SK-N-SH (cell line): ENCODE results near the gene SLC35A3. TPM values are rescaled to one million over a fixed set of nuclear protein-coding genes. Genes with fewer than 3 reads are reported as not detected.
A peak's percentile ranks its signal among the peaks of the same experiment; 100 is the strongest.

Experiments used
- CTCF ChIA-PET: fragments of 300-600, 350-600 bp; formaldehyde crosslinking; extraction: SDS; loops from one replicate; lab custom pipeline; 2021; lab: Yijun Ruan, JAX
- POLR2A ChIA-PET: fragments of 350-600 bp; sonication (Branson Sonifier 250); formaldehyde crosslinking; extraction: SDS; loops from one replicate; lab custom pipeline; 2020; ENCODE audit warnings: antibody characterized with exemption, inconsistent platforms; lab: Yijun Ruan, JAX
- DNase-seq: peaks from one replicate; pipeline ENCODE4 v3.0.0; 2012
- H2AFZ ChIP-seq: fragments of 200-600 bp; sonication (generic); 2 replicates; pipeline ENCODE4 v1.8.1; 2016; ENCODE audit warnings: antibody characterized with exemption, mild to moderate bottlenecking, low read depth
- H3F3A ChIP-seq: fragments of 200-600 bp; sonication (generic); replicated peaks from 2 replicates; pipeline ENCODE3; 2016; ENCODE audit warnings: antibody characterized with exemption, mild to moderate bottlenecking; ENCODE audit not compliant: insufficient read depth
- H3K27ac ChIP-seq, 2 experiments: fragments of 200-500 bp in 1 of 2; fragments of 200-600 bp in 1 of 2; sonication (Bioruptor generic) in 1 of 2; sonication (generic), shearing (Covaris generic) in 1 of 2; 2 replicates each; pipeline versions ENCODE4 v1.5.1 to v1.6.1; 2014 to 2016; ENCODE audit warnings: low read depth in 2 of 2, inconsistent platforms in 1 of 2, low read length in 1 of 2, mild to moderate bottlenecking in 1 of 2, mixed read lengths in 1 of 2
- H3K27me3 ChIP-seq: fragments of 200-600 bp; sonication (generic), shearing (Covaris generic); 2 replicates; pipeline ENCODE4 v1.6.1; 2016; ENCODE audit warnings: mixed run types; ENCODE audit not compliant: insufficient read depth
- H3K36me3 ChIP-seq, 2 experiments: fragments of 200-500 bp in 1 of 2; fragments of 200-600 bp in 1 of 2; sonication (Bioruptor generic) in 1 of 2; sonication (generic) in 1 of 2; replicated peaks in 1 of 2; 2 replicates each; pipeline versions ENCODE3 to v1.5.1; 2014 to 2016; ENCODE audit warnings: low read length in 1 of 2, mild to moderate bottlenecking in 1 of 2; ENCODE audit not compliant: insufficient read depth in 2 of 2, control insufficient read depth in 1 of 2
- H3K4me1 ChIP-seq, 2 experiments: fragments of 200-500 bp in 1 of 2; fragments of 200-600 bp in 1 of 2; sonication (Bioruptor generic) in 1 of 2; sonication (generic), shearing (Covaris generic) in 1 of 2; 2 replicates each; pipeline versions ENCODE4 v1.5.1 to v1.6.1; 2014 to 2016; ENCODE audit warnings: low read depth in 1 of 2, low read length in 1 of 2, mixed run types in 1 of 2; ENCODE audit not compliant: insufficient read depth in 2 of 2, control insufficient read depth in 1 of 2
- H3K4me2 ChIP-seq: fragments of 200-600 bp; sonication (generic), shearing (Covaris generic); 2 replicates; pipeline ENCODE4 v1.6.1; 2017; ENCODE audit warnings: mixed run types
- H3K4me3 ChIP-seq, 2 experiments: fragments of 200-500 bp in 1 of 2; fragments of 200-600 bp in 1 of 2; sonication (Bioruptor generic) in 1 of 2; sonication (generic), shearing (Covaris generic) in 1 of 2; 2 replicates each; pipeline versions ENCODE4 v1.5.1 to v1.8.1; 2014 to 2016; ENCODE audit warnings: low read depth in 2 of 2, inconsistent platforms in 1 of 2, low read length in 1 of 2, mild to moderate bottlenecking in 1 of 2, mixed read lengths in 1 of 2, moderate library complexity in 1 of 2
- H3K79me2 ChIP-seq: fragments of 200-600 bp; sonication (generic); 2 replicates; pipeline ENCODE4 v1.8.1; 2017; ENCODE audit warnings: mild to moderate bottlenecking; ENCODE audit not compliant: insufficient read depth
- H3K9ac ChIP-seq: fragments of 200-600 bp; sonication (generic); 2 replicates; pipeline ENCODE4 v1.6.1; 2017; ENCODE audit warnings: mixed run types
- H3K9me2 ChIP-seq: fragments of 200-600 bp; sonication (generic); 2 replicates; pipeline ENCODE4 v1.6.1; 2017; ENCODE audit warnings: mixed run types
- H3K9me3 ChIP-seq: fragments of 200-600 bp; sonication (generic); 2 replicates; pipeline ENCODE4 v1.6.1; 2017; ENCODE audit warnings: mixed run types, mild to moderate bottlenecking, moderate library complexity
- H4K20me1 ChIP-seq: fragments of 200-600 bp; sonication (generic); 2 replicates; pipeline ENCODE4 v1.6.1; 2017; ENCODE audit warnings: mild to moderate bottlenecking, mixed run types; ENCODE audit not compliant: insufficient read depth
- CHD2 ChIP-seq: fragments of 150-350 bp; IDR thresholded peaks from 2 replicates; pipeline ENCODE4 v1.6.1; 2018; ENCODE audit warnings: low read length; ENCODE audit not compliant: partially characterized antibody
- ELF1 ChIP-seq: IDR thresholded peaks from 2 replicates; pipeline ENCODE4 v1.4.0; 2012
- EP300 ChIP-seq, 2 experiments: IDR thresholded peaks; 2 replicates each; pipeline versions ENCODE4 v1.4.0 to v1.6.1; 2012; ENCODE audit warnings: borderline replicate concordance in 1 of 2, low read depth in 1 of 2, low read length in 1 of 2
- GATA2 ChIP-seq: sonication (generic); formaldehyde crosslinking; IDR thresholded peaks from 2 replicates; pipeline ENCODE4 v1.5.0; 2020; ENCODE audit warnings: mild to moderate bottlenecking, missing genetic modification reagents
- JUND ChIP-seq: IDR thresholded peaks from 2 replicates; pipeline ENCODE4 v1.4.0; 2012
- MXI1 ChIP-seq: IDR thresholded peaks from 2 replicates; pipeline ENCODE4 v1.6.1; 2012; ENCODE audit warnings: mild to moderate bottlenecking, low read depth, low read length, improper control_type of control experiment
- NFIC ChIP-seq: IDR thresholded peaks from 2 replicates; pipeline ENCODE4 v1.4.0; 2012; ENCODE audit warnings: borderline replicate concordance
- POLR2AphosphoS5 ChIP-seq: IDR thresholded peaks from 2 replicates; pipeline ENCODE4 v1.6.1; 2012; ENCODE audit warnings: low read depth, low read length
- RCOR1 ChIP-seq: fragments of 150-350 bp; IDR thresholded peaks from 2 replicates; pipeline ENCODE4 v1.6.1; 2017; ENCODE audit warnings: antibody characterized with exemption, low read length
- RFX5 ChIP-seq: IDR thresholded peaks from 2 replicates; pipeline ENCODE4 v1.6.1; 2012; ENCODE audit warnings: mild to moderate bottlenecking, improper control_type of control experiment, low read length
- TAF1 ChIP-seq: IDR thresholded peaks from 2 replicates; pipeline ENCODE4 v1.6.1; 2012; ENCODE audit warnings: low read depth, mild to moderate bottlenecking, low read length, moderate library complexity, borderline replicate concordance
- polyA plus RNA-seq, 3 experiments: library from polyadenylated mRNA; depleted of rRNA; stranded (reverse); fragments of >200 nt; gene quantifications; 2 replicates each; pipeline ENCODE4 v1.2.3, GENCODE V29; 2012
- TF ChIP-seq, protein P1 (sequence below): IDR thresholded peaks from 2 replicates; pipeline ENCODE4; 2012
- TF ChIP-seq, protein P2 (sequence below): fragments of 150-350 bp; IDR thresholded peaks from 2 replicates; pipeline ENCODE4 v1.6.1; 2016; ENCODE audit warnings: mild to moderate bottlenecking, low read depth, low read length
- TF ChIP-seq, protein P3 (sequence below): IDR thresholded peaks from 2 replicates; pipeline ENCODE4 v1.6.1; 2012; ENCODE audit warnings: mild to moderate bottlenecking, low read depth, low read length, moderate library complexity
- TF ChIP-seq, protein P4 (sequence below): IDR thresholded peaks from 2 replicates; pipeline ENCODE4 v1.4.0; 2012; ENCODE audit warnings: low read depth, borderline replicate concordance

The SLC35A3 gene
- polyA plus RNA-seq, 1 of the 3 experiments (the other 2 are of a cell fraction) = 5.7 TPM

DNA sequence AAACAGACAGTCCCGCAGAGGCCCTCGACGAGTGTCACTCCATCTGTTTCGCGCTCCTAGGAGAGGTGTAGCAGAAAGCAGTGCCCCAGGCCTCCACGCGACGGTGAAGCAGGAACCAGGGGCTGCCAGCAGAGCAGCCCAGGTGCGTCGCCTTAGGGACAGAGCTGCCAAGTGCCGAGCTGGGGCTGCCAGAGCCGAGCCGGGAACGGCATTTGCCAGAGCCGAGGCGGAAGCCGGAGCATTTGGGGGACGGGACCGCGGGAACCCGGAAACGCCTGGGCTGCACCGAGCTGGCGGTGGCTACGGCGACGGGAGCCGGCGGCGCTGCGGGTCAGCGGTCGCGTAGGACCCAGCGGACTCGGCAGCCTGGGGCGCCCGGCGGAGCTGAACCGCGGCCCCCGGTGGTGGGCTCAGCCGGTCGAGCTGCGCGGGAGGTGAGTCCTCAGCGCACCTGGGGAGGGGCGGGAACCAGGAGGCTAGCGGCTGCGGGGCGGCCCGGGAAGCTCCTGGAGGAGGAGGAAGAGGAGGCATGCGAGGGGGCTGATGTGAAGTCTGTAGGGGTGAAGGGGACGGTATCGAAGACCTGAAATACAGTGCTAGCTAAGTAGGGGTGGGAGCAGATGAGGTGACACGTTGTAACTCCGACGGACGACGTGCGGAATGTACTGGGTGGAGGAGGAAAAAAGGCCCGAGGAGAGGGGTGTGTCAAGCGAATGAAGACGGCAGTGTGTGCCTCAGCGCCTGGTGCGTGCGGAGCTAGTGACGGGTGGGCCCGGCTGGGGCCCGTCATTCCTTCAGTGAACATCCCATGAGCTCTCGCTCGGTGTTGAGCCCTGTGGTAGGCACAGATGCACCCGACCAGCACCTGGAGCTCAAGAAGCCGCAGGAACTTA, at the start of gene SLC35A3 (continued):
- TF ChIP-seq JUND = no peak
- TF ChIP-seq RCOR1 = peak; percentile 64
- TF ChIP-seq ELF1 = peak; percentile 97
- TF ChIP-seq TAF1 = peak; percentile 96
- TF ChIP-seq, protein P1, sequence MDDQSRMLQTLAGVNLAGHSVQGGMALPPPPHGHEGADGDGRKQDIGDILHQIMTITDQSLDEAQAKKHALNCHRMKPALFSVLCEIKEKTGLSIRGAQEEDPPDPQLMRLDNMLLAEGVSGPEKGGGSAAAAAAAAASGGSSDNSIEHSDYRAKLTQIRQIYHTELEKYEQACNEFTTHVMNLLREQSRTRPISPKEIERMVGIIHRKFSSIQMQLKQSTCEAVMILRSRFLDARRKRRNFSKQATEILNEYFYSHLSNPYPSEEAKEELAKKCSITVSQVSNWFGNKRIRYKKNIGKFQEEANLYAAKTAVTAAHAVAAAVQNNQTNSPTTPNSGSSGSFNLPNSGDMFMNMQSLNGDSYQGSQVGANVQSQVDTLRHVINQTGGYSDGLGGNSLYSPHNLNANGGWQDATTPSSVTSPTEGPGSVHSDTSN = peak; percentile 41; the same call in 1 of the 2 replicates
- no peak; the same call in 1 of the 2 replicates for TF ChIP-seq NFIC
- TF ChIP-seq, protein P2, sequence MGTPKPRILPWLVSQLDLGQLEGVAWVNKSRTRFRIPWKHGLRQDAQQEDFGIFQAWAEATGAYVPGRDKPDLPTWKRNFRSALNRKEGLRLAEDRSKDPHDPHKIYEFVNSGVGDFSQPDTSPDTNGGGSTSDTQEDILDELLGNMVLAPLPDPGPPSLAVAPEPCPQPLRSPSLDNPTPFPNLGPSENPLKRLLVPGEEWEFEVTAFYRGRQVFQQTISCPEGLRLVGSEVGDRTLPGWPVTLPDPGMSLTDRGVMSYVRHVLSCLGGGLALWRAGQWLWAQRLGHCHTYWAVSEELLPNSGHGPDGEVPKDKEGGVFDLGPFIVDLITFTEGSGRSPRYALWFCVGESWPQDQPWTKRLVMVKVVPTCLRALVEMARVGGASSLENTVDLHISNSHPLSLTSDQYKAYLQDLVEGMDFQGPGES = no peak
- no peak for TF ChIP-seq RFX5
- TF ChIP-seq POLR2AphosphoS5 = peak; percentile 67
- TF ChIP-seq EP300 (IDR thresholded peaks at IDR 0.05; ENCODE audit: borderline replicate concordance in 1 of 2, low read depth in 1 of 2, low read length in 1 of 2) = peak in 1 of 2 experiments; percentile 23; a peak in 1 of 4 replicates
- no peak for TF ChIP-seq GATA2
- TF ChIP-seq MXI1 = peak; percentile 29; the same call in 1 of the 2 replicates

DNA sequence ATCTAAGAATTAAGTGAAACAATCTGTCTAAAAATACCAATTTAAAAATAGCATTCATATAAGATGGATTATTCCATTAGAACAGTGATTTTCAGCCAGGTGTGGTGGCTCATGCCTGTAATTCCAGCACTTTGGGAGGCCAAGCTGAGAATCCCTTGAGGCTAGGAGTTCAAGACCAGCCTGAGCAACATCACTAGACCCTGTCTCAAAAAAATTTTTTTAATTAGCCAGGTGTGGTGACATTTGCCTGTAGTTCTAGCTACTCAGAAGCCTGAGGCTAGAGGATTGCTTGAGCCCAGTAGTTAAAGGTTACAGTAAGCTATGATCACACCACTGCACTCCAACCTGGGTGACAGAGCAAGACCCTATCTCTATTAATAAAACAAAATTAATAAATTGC, 35.0 kb upstream of the SLC35A3 start:
- H3K4me3 ChIP-seq = no peak overlapping the region
- H3K9me2 ChIP-seq = no peaks in the 10 kb centered on the region
- no peak overlapping the region for H3K4me2 ChIP-seq
- no peaks in the 10 kb centered on the region for H3K79me2 ChIP-seq
- TF ChIP-seq CHD2 = no peak
- no peak for TF ChIP-seq GATA2
- TF ChIP-seq, protein P3, sequence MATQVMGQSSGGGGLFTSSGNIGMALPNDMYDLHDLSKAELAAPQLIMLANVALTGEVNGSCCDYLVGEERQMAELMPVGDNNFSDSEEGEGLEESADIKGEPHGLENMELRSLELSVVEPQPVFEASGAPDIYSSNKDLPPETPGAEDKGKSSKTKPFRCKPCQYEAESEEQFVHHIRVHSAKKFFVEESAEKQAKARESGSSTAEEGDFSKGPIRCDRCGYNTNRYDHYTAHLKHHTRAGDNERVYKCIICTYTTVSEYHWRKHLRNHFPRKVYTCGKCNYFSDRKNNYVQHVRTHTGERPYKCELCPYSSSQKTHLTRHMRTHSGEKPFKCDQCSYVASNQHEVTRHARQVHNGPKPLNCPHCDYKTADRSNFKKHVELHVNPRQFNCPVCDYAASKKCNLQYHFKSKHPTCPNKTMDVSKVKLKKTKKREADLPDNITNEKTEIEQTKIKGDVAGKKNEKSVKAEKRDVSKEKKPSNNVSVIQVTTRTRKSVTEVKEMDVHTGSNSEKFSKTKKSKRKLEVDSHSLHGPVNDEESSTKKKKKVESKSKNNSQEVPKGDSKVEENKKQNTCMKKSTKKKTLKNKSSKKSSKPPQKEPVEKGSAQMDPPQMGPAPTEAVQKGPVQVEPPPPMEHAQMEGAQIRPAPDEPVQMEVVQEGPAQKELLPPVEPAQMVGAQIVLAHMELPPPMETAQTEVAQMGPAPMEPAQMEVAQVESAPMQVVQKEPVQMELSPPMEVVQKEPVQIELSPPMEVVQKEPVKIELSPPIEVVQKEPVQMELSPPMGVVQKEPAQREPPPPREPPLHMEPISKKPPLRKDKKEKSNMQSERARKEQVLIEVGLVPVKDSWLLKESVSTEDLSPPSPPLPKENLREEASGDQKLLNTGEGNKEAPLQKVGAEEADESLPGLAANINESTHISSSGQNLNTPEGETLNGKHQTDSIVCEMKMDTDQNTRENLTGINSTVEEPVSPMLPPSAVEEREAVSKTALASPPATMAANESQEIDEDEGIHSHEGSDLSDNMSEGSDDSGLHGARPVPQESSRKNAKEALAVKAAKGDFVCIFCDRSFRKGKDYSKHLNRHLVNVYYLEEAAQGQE = no peak
- TF ChIP-seq, protein P4, sequence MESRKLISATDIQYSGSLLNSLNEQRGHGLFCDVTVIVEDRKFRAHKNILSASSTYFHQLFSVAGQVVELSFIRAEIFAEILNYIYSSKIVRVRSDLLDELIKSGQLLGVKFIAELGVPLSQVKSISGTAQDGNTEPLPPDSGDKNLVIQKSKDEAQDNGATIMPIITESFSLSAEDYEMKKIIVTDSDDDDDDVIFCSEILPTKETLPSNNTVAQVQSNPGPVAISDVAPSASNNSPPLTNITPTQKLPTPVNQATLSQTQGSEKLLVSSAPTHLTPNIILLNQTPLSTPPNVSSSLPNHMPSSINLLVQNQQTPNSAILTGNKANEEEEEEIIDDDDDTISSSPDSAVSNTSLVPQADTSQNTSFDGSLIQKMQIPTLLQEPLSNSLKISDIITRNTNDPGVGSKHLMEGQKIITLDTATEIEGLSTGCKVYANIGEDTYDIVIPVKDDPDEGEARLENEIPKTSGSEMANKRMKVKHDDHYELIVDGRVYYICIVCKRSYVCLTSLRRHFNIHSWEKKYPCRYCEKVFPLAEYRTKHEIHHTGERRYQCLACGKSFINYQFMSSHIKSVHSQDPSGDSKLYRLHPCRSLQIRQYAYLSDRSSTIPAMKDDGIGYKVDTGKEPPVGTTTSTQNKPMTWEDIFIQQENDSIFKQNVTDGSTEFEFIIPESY = no peak
- no peaks in the 10 kb centered on the region for H4K20me1 ChIP-seq
- CTCF ChIA-PET = no interaction called here
- no peak overlapping the region for H3K9ac ChIP-seq
- no peaks in the 10 kb centered on the region for H3K4me1 ChIP-seq
- no peaks in the 10 kb centered on the region for H3K27me3 ChIP-seq
- DNase-seq = no peak
- no peaks in the 10 kb centered on the region for H3F3A ChIP-seq
- H3K36me3 ChIP-seq = no peaks in the 10 kb centered on the region
- POLR2A ChIA-PET = no interaction called here
- H3K9me3 ChIP-seq = no peaks in the 10 kb centered on the region
- H2AFZ ChIP-seq = no peak overlapping the region
- no peak overlapping the region for H3K27ac ChIP-seq
